PC-3 (cell line): ENCODE measurements around the gene SCMH1.
A peak's percentile ranks its signal among the peaks of the same experiment; 100 is the strongest.

ENCODE experiments used
- CTCF ChIP-seq: fragments of 300-600 bp; sonication (generic); conservative IDR thresholded peaks from 2 replicates; pipeline ENCODE4 v1.5.1; 2017; ENCODE audit warnings: antibody characterized with exemption, low read depth, mild to moderate bottlenecking, low read length
- EZH2 ChIP-seq: fragments of 300-600 bp; sonication (generic); IDR thresholded peaks from one replicate; pipeline ENCODE4 v1.6.1; 2017; ENCODE audit warnings: antibody characterized with exemption, mild to moderate bottlenecking, low read length; ENCODE audit not compliant: unreplicated experiment
- EZH2phosphoT487 ChIP-seq: fragments of 300-600 bp; sonication (generic); IDR thresholded peaks from 2 replicates; pipeline ENCODE4 v1.6.1; 2018; ENCODE audit warnings: mild to moderate bottlenecking, antibody characterized with exemption, low read length, borderline replicate concordance

GRCh38 chr1:41023279-41023990 is 218.7 kb downstream of the SCMH1 start:
- TF ChIP-seq CTCF (peak; percentile 52), EZH2phosphoT487 (no peak), EZH2 (no peak)
